ENCODE measurements around the gene ARAP1.

The ARAP1 gene

DNA sequence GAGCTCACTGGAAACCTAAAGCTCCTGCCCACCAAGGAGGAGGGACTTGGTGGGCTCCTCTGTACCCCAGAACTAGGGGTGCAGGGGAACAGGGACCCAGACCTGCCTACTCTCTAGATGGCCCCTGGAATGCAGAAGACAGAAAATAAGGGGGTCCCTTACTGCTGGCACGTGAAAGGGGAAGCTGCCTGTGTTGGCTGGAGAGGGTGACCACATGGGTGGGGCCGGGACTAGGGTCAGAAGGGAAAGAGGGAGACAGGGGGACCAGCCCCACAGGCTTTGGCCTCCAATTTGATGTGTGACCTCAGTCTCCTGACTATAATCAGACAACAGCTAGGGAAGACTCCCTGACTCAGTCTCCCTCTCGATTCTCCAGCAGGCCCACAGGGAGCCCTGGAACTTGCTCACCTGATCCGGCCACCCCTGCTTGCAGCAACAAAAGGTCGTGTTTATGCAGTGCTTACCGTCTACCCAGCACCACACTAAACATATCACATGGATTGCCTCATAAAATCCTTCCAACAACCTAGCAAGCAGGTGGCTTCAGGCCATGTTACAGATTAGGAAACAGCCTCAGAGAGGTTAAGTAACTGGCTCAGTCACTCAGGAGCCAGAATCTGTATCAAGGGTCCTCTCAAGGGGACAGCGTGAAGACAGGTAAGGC is 10.2 kb downstream of the ARAP1 start:
- no peak for DNase-seq

DNA sequence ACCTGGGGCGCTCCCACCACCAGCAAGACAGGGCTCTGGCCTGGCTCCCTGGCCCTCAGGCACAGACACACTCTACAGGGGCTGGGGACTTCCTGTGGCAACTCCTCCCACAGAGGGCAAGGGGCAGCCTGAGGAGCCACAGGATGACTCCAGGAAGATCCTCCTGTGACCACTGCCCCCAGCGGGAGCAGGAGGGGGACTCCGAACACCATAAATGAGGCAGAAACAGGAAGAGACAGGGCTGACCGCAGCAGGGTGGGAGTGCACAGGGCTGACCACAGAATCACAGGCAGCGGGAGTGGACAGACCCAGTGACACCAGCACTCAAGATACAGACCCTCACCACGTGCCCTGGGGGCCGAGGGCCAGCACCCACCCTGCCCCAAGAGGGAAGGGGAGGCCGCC is 10.8 kb downstream of the ARAP1 start:
- DNase-seq, result no peak

DNA sequence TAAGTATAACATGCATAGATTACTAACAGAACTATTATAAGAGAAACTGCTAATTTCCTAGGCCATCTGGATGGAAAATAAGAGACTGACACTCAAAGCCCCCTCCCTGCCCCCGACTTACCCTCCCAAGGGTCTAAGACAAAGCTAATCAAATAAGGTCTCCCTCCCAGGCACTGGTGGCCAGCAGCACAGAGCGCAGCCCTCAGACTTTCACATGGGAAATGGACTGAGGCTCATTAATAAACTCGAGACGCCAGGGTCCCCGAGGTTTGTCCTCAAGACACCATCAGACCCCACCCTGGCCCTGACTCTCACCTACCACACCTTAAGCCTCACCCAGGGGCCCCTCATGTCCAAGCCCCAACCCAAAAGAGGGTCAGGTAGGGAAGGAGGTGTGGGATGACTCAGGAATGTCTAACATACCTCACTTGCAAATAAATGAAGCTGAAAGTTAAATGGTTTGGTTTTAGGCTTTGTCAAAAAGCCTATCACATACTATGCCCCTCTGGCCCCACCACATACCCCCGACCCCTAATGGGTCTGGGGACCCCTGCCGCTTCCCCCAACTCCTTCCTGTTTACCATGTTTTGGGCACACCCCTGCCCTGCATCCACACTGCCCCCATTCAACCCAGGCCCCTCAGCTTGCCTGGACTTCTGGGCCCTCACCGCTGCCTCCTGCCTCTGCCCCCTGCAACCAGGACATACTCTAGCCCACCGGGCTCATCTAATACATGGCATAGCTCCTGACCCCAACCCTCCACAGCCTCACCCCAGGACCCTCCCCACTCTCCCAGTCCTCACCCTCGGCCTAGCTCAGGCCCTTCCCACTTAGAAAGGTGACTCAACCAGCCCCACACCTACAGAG is 11.4 kb downstream of the ARAP1 start:
- DNase-seq, result no peak

DNA sequence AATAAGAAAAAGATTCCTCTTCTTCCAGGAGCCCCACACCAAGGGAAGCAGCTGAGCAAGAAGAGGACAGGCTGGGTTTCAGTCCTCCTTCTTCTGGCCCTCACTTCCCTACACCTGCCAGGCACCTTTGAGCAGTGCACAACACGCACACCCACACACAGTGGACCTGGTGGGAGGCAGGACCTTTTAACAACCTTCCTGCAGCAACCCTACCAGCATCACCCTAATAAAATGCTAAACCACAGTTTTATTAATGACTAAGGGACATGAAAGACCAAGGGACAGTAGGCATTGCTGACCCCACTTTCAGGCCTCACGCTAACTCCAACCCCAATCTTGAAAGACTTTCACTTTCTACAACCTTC is 12.2 kb downstream of the ARAP1 start:
- DNase-seq, result no peak

DNA sequence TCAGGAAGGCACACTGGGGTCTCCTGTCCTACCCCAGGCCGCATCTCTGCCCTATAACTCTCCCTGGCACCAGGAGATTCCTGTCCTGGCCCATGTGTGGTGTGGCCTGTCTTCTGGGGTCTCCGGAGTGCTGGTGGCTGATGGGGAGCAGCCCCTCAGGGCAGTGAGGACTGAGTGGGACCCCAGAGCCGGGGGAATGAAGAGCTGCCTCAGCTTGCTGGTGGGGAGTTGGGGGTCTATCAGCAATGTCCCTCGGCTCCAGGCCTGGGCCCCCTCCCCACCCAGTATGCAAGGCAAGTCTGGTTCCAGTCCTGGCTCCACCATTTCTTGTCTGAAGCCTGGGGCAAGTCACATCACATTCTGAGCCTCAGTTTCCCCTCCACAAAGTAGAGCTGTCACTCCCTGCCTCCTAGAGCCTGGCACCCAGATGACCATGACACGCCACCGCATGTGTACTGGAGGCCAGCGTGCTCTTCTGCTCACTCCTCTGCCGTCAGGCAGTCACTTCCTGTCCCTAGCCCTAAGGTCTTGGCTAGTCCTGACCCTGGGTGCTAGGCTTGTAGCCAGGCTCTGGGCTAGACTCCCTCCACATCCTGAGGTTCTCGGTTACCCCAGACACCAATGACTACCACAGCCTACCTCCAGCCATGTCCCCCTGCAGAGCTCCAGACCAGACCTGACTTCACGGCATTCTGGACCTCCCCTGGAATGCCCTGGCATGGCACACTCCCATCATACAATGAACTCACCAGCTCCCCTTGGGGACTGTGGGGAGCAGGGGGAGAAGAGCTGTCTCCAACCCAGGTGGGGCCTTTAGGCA is 12.8 kb downstream of the ARAP1 start:
- no peak for DNase-seq

DNA sequence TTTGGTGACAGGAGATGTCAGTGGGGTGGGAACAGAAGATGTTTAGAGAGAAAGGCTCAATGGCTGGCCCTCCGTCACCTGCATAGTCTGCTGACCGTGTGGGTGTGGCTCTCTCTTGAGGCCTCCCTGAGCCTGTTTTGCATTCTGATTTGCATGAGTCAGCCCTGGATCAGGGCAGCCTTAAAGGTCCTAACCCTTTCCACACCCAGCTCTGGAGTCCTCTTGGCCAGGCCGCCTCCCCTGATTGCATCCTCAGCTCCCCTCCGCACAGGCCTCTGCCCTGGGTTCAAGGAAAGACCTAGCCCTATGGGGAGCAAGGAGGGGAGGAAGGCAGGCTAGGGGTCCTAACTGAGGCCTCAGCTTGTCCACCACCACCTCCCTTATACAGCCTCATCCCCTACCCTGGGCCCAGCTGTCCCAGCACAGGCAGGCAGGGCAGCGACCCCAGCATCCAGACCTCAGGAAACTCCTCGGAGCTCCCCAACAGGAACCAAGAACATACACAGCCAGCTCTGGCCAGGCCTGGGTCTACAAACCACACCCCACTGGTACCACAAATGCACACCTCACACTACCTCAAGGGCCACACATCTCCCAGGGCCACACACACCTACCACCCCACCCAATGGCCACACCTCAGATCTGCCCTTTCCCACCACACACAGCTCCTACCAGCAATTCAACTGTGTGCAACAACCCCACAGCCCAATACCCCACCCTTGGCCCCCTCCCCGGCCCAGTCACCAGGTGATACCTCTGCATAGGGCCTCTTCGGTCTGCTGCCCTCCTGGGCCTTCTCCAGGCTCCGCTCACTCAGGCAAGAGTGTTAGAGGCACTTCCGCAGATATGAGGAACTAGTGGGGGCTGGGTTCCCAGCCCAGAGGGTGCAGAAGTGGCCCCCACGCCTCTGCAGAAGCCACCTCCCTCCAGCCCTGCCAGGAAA is 13.7 kb downstream of the ARAP1 start:
- no peak for DNase-seq

DNA sequence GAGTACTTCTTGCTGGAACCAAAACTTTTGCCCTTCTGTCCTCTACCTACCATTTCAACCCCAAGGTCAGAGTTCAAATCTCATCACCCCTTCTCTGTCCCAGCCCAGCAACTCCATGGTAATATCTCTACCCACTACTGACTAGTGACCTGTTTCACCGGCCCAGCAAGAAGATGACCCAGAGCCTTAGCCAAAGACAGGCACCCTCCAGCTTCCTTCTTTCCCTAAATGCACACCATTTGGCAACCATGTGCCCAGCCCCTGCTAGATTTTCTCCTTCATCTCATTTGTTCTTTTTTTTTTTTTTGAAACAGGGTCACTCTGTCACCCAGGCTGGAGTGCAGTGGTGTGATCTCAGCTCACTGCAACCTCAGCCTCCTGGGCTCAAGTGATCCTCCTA is 14.9 kb downstream of the ARAP1 start:
- no peak for DNase-seq

DNA sequence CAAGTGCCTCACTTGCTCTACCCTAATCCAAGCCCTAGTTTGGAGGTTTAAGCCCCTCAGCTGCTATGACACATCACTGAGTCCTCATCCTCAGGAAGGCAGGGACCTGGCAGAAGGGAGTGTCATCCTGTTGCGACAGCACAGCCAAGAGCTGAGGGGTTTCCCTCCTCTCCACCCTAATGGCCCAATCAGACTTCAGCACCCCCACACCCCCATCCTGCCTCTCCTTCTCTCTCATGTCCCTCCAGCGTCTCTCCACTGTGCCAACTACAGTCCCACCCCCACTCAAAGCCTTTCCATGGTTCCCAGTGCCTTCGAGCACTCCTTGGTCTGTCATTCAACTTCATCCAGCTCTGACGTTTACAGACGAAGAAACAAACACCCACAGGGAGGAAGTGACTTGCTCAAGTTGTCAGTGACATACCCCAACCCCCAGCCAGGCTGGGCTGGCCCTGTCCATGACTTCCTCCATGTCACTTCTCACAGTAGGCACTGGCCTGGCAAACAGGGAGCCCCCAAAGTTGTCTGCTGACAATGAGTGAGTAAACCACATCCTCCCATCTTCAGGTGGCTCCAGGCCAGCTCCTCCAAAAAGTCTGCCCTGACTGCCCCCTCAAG is 15.6 kb downstream of the ARAP1 start:
- DNase-seq, result peak in 1 of 2 donors; percentile 39

DNA sequence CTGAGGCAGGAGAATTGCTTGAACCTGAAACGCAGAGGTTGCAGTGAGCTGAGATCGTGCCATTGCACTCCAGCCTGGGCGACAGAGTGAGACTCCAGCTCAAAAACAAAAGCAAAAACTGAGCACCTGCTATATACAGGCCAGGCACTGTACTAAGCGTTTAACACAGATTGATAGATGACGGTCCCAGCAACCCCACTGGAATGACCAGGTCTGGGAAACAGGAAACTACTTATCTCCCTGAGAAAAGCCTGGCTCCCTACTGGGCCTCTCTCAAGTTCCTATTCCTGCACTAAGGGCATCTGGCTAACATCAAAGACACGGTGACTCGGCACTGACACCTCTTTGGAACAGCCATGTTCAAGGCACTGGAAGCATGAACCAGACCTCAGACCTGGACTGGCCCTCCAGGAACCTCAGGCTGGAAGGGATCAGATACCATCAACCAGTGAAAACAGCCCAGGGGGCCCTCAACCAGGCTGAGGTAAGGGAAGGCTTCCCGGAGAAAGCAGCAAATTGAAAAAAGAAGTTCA is 16.6 kb downstream of the ARAP1 start:
- DNase-seq, result no peak

DNA sequence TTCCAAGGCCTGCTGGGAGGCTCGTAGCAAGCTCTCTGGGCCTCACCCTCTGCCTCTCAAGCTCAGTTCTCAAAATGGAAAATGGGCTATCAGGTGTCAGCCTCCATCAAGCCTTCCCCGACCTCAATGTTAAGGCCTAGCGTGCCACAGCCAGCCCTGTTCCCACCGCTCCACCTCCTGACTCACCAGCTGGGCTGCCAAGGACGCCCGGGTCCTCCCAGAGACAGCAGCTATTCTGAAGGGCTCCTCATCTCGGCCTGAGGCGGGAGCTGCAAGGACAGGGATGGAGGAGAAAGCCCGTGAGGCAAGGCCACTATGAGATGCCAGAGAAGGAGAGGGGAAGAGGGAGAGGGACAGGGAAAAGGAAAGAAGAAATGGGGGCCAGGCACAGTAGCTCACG is 19.9 kb downstream of the ARAP1 start:
- no peak for DNase-seq

DNA sequence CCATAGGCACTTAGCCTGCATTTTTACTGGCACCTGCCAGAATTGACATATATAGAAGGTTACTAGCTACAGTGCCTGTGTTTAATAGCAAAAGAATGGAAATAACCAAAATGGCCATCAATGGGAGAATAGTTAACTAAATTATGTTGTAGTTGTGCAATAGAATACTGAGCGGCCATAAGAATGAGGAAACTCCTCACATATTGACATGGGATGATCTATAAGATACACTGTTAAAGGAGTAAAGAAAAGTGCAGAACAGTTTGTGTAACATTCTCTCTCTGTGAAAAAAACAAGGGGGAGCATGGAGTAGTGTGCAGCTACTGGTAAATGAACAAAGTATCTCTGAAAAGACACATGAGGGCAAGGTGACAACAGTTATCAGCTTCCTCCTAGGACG is 21.5 kb downstream of the ARAP1 start:
- DNase-seq, result no peak

DNA sequence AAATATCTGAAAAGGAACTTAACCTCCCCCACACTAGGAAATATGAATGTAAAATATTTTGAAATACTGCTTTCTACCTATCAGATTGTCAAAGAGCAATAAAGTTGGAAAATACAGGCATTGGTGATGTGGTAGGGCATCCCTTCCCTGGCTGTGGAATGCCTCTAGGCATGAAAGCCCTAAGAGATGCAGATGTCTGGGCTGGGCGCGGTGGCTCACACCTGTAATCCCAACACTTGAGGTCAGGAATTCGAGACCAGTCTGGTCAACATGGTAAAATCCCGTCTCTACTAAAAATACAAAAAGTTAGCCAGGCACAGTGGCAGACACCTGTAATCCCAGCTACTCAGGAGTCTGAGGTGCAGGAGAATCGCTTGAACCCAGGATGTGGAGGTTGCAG is 22.0 kb downstream of the ARAP1 start:
- DNase-seq, result no peak

DNA sequence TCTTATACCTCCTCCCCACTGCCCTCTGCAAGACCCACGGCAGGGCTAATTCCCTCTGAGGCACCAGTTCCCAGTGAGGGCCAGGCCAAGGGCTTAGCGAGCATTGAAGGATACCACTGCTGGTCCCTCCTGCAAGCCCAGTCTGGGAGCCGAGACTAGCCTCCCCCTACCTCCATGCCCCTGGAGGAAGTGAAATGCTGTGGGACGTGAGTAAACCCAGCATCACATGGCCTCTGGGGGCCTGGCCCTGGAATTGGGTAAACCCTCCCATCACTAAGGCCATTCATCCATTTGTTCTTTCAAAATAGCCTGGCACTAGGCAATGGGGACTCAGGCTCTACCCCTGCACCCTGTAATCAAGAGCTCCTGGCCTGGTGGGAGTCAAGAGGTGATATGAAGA is 24.7 kb downstream of the ARAP1 start:
- DNase-seq, result no peak

DNA sequence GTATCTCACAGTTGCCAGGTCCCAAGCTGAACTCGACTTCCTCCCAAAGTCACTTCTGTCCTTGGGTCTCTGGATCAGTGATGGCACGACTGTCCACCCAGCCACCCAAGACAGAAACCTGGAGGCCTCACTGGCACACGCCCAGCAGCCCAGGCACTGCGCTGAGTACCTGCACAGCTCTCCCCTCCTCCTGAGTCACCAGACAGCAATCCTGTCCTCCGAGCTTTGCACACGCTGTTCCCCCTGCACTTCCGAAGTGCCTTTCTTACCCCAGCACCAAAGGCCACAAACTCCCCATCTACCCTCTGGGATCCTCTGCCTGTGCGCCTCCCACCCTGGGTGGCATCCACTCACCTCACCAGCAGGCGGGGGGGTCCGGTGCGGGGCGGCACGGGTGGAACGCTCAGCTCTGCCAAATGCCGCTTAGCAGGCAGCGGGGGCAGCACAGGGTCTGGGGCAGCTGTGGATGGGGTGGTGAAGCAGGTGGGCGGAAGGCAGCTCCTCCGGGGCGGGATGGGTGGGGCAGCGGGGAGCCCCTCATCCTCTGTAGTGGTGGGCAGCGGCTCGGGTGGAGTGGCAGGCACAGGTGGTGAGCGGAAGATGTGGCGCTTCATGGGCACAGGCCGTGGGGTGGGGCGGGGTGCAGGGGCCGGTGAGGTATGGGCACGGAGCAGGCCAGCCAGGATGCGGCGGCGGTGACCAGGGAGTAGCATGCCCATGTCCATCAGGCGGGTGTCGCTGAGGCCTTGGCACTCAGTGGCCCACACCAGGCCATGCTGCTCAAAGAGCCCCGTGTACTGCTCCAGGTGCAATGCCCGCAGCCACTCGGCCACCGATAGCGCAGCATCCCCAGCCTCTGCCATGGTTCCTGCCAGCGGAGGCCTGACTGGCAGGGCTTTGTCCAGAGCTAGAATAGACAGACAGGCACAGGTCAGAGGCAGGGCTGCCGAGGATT is 25.7 kb downstream of the ARAP1 start:
- no peak for DNase-seq

DNA sequence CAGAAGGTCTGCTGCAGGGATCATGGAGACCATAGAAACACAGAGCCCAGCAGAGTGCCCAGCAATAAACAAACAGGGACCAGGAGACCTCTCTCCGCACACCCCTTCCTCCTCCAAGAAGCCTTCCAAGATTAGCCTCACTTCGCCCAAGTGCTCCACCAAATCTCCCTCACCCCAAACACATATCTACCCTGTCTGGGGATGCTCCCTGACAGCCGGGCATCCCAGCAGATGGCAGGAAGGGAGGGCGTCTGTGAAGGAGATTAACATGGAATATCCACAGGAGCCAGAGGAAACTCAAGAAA is 26.5 kb downstream of the ARAP1 start:
- DNase-seq, result no peak

DNA sequence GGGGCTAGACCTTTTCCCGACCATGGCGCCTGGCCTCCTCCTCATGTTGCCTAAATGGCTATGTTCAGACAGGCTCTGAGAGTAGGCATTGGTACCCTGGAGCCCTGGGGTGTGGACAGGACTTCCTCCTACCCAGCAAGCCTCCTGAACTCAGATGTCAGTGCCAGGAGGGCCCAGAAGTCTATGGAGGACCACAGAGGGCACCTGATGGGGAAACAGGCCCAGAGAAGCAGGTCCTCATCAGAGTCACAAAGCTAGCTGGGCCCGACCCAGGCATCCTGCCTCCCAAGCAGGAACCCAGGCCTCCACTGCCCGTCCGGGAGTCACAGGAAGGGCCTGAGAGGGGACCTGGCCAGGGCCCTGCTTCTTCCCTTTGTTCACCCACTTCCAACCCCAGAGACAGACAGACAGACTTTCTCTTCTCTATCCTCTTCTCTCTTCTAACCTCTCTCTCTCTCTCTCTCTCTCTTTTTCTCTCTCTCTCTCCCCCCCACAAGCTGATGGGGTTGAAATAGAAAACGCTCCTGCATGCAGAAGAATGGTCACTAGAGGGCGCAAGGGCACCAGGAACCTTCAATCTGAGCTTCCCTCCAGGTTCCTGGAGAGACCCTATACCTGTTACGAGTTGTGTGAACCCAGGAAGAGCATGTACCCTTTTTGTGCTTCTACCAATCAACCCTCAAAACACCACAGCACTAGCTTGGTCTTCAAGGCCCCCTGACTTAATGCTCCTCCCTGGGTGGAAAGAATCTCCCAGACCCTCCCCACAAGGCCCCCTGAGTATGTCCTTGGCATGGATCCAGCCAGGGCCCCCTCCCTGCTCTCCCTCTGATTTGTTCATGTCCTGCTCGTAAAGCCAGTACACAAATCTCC is 27.1 kb downstream of the ARAP1 start:
- peak; percentile 74 to 76 for DNase-seq

DNA sequence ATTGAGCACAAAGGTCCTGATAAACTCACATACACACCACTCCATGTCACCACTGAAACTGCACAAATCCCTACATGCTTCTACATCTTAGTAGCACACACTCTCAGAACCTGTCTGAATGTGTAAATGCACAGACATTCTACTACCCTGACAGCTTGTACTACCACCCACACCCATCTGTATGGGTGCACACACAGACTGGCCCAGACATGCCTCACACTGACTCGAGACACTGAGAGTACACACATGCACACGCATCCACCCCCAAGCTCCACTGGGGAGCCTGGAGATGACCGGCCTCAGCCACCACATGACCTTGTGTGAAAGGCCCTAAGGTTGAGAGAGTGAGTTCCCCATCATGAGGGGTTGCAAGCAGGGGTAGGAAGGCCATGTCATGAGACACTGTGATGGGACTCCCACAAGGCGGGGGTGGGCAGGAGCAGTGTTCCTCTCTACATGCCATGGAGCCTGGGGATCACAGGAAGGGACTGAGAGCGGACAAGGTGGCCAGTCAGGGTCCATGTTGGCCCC is 28.1 kb downstream of the ARAP1 start:
- DNase-seq, result no peak

DNA sequence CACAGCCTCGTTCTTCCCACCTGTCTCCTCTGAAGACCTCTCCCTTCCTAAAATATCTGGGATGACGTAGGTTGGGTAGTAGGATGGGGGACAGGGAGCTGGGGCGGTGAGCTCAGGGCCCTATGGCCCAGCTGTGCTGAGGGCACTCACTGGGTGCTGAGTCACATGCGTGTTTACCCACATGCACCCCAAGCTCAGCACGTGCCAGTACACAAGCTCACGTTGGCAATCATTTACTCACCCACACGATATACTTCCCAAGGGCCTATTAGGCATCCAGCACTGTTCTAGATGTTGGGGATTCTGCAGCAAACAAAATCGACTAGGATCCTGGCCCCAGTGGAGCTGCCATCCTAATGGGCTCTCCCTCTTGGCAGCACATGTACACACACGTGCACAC is 28.7 kb downstream of the ARAP1 start:
- no peak for DNase-seq

DNA sequence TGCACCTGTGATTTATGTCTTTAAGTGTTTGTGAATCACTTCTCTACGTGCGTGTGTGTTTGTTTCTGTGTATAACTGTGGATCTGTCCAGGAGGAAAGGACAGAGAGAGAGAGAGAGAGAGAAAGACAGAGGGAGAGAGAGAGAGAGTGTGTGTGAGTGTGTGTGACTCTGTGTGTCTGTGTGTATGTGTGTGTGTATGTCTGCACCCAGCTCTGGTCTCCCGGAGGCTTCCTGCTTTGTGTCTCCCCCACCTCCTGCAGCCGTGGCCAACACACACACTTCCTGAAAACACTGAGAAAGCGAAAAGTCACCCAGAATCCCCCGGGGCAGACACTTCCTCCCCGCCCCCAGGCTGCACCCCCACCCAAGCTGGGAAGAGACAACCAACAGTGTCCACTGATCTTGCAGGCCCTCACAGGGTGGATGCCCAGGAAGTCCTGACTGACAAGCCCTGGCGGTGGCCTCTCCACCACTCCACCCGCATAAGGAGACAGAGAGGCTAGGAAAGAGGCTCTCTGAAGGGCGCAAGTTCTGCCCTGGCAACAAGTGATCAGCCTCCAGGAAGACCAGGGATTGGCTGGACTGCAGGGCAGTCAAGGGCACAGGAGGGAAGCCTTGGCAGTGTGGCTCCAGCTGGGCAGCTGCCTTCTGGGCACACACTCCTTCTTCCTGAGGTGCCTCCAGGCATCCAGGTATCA is 30.0 kb downstream of the ARAP1 start:
- peak; percentile 71 to 74 for DNase-seq
